DOHH2 (cell line): Measurements from ENCODE around the gene SLC2A9.

Experiments
- CTCF ChIP-seq: fragments of 200-600 bp; sonication (generic); IDR thresholded peaks from one replicate; pipeline ENCODE4 v1.5.1; 2014; ENCODE audit warnings: antibody characterized with exemption, mild to moderate bottlenecking, low read depth, low read length; ENCODE audit not compliant: poor library complexity, severe bottlenecking
- EZH2phosphoT487 ChIP-seq: fragments of 200-600 bp; sonication (generic); IDR thresholded peaks from 2 replicates; pipeline ENCODE4 v1.6.1; 2017; ENCODE audit warnings: borderline replicate concordance, mild to moderate bottlenecking, antibody characterized with exemption, low read length, moderate library complexity, mixed read lengths

GRCh38 chr4:9976293-9976692, 45.0 kb downstream of the SLC2A9 start:
- TF ChIP-seq CTCF (no peak), EZH2phosphoT487 (no peak)
